C4-2B (cell line): ENCODE data around the gene GPATCH3.

Source experiments
- CTCF ChIP-seq: fragments of 450-650 bp; conservative IDR thresholded peaks from 2 replicates; pipeline ENCODE4 v1.5.1; 2017; ENCODE audit warnings: mild to moderate bottlenecking
- ZFX ChIP-seq: fragments of 450-650 bp; IDR thresholded peaks from 2 replicates; pipeline ENCODE4 v1.6.1; 2017

GRCh38 chr1:26854906-26855305, 45.4 kb downstream of the GPATCH3 start:
- TF ChIP-seq CTCF = no peak
- no peak for TF ChIP-seq ZFX
